Mononuclear cell (primary cell): ENCODE results near the gene CORT. TPM values are rescaled to one million over a fixed set of nuclear protein-coding genes. Genes with fewer than 3 reads are reported as not detected.

ENCODE experiments used
- H3K27me3 ChIP-seq: 2 replicates; pipeline ENCODE4 v1.6.0; 2011; ENCODE audit warnings: low read length, control low read depth; ENCODE audit not compliant: insufficient read depth
- H3K4me1 ChIP-seq: 2 replicates; pipeline ENCODE4 v1.5.1; 2011; ENCODE audit warnings: mild to moderate bottlenecking, low read length, control low read depth; ENCODE audit not compliant: insufficient read depth
- H3K4me3 ChIP-seq: 2 replicates; pipeline ENCODE4 v1.5.1; 2011; ENCODE audit warnings: mild to moderate bottlenecking, low read length, moderate library complexity
- H3K9me3 ChIP-seq: 2 replicates; pipeline ENCODE4 v1.5.1; 2011; ENCODE audit warnings: low read depth, mild to moderate bottlenecking, control low read depth, low read length
- total RNA-seq: library from RNA; depleted of rRNA; stranded (reverse); fragments of >200 nt; gene quantifications from one replicate; pipeline ENCODE4 v1.2.3, GENCODE V29; 2012

Gene CORT
- total RNA-seq, 1 donor: 0.10 TPM

DNA sequence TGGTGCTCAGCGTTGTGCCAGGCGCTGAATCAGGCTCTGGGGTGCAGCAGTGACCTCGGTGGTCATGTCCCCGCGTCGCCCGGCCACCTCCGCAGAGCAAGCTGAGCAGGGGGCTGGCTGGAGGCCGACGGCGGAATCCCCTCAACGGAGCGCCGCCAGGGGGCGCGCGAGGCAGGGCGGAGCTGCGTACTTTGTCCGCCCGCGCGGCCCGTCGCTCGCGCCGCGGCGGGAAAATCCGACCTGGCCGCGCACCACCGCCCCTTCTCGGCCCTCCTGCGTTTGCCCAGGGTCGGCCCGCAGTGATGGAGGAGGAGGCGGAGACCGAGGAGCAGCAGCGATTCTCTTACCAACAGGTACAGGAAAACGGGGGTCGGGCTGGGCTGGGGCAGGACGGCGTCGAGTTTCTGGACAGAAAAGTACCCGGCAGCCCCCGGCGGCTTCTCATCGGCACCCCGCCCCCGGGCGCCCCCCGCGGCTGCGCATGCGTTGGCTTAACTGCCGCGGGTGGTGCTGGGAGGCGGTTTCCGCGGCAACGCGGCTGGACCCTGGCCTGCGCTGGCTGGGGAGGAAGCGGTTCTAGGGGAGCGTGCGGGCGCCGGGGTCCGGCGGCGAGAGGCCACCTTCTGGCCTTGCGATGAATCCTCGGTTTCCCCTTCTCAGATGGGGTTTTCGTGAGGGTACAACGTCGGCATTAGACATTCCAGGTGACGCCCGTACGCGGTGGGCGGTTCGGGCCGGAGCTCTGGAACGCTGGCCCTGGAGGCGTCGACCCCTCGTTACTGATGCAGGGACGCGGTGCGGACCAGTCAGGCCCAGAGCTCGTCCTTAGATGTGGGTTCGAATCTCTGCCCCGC lies 19.4 kb upstream of the CORT start, which contains the start of gene CENPS:
TSS of gene CENPS (plus strand) at position 218 of the 854 bp plus-strand sequence. CDS start at position 303, 85 bp downstream.
- Histone ChIP-seq H3K4me1 (peaks cover 29% of the 10 kb centered on the region), H3K4me3 (peak within 1 kb of the TSS; percentile 60), H3K9me3 (no peaks in the 10 kb centered on the region), H3K27me3 (no peaks in the 10 kb centered on the region)

DNA sequence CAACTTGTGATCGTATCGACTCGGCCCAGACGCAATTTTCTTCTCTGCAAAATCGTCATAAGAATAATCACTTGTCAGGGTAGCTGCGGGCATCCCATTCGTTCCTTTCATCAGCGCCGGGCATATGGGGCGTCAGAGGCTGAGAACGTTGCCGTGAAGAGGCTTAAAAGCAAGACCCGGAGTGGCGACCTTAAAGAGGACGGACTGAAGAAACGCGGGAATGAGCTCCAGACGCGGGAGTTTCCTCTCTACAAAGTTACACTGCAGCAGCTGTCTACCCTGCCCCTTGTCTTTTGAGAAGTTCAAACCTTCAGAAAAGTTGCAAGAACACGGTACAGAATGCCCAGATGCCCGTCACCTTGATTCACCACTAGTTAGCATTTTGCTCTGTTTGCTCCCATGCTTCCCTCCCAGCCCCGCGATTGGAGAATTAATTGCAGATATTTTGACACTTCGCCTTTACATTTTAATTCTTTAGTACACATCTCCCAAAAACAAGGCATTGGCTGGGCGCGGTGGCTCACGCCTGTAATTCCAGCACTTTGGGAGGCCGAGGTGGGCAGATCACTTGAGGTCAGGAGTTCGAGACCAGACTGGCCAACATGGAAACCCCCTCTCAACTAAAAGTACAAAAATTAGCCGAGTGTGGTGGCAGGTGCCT lies 18.6 kb upstream of the CORT start:
- Histone ChIP-seq H3K4me3 (peak overlapping the region; percentile 60), H3K27me3 (no peaks in the 10 kb centered on the region), H3K9me3 (no peaks in the 10 kb centered on the region), H3K4me1 (peaks cover 29% of the 10 kb centered on the region)

DNA sequence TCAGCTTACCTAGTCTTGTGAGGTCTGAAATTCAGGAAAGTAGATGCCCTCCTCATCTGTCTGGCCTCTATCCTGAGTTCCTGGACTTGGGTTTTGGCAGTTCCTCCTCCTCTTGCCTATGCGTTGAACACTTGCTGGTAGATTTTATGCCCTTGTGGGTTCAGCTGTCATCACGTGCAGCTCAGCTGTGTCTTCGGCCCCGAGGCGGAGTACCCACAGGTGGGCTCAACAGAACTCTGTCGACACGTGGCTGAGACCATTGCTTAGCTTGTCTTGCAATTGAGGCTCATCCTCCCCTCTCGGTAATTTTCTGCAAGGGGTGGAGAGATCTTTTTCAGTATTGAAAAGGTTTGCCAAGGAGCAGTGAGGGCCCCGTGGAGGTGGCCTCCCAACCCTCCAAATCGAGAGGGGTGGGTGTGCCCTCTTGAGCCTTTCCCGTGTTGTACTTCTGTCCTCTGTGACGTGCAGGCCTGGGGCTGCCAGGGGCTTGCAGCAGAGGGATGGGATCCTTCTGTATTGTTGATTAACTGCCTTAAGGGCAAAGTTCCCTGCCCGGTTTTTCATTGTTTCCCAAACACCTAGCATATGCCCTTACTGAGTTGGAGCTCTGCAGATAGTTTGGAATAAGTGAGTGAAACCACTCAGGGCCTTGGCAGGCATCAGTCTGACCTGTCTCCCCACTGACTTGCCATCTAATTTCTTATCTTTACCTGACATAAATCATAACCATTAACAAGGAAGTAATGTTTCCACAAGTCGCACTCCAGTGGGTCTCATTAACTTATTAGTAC lies 16.7 kb upstream of the CORT start:
- H3K4me1 ChIP-seq: peaks cover 19% of the 10 kb centered on the region
- no peaks in the 10 kb centered on the region for H3K27me3 ChIP-seq
- H3K9me3 ChIP-seq: no peaks in the 10 kb centered on the region
- H3K4me3 ChIP-seq: no peak overlapping the region

DNA sequence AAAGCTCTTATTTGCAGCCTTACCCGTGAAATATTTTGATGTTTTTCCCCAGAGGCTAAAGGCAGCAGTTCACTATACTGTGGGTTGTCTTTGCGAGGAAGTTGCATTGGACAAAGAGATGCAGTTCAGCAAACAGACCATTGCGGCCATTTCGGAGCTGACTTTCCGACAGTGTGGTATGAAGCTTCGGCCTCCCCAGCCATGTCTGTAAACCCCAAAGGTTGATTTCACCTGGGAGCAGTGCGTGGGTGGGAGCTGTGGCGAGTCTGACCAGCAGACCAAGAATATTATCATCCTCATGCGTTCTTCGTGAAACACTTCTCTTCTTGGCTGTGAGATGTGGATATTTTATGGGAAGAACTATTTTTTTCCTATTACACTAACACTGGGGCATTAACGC lies 16.0 kb upstream of the CORT start:
- Histone ChIP-seq H3K9me3 (no peaks in the 10 kb centered on the region), H3K4me1 (peaks cover 19% of the 10 kb centered on the region), H3K27me3 (no peaks in the 10 kb centered on the region)

DNA sequence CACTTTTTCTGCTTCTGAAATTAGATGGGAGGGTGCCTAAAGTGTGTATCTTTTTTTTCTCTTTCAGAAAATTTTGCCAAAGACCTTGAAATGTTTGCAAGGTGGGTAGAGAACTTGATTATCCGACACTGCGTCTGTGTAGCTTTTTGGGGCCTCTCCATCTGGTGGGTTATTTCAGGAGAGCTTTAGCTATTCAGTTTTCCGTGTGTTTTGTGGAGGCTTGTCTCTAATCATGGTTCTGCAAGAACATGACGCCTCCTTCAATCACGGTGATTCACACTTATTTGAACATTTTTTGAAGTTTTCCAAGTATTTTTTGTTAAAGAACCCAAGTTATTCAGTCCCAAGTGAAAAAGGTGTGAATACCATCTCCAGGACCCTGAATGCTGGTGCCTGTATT lies 15.2 kb upstream of the CORT start:
- no peaks in the 10 kb centered on the region for H3K27me3 ChIP-seq
- H3K9me3 ChIP-seq: no peaks in the 10 kb centered on the region
- peaks cover 17% of the 10 kb centered on the region for H3K4me1 ChIP-seq
- no peak overlapping the region for H3K4me3 ChIP-seq

More for the DNA sequence above, 16.0 kb upstream of the CORT start:
- no peak overlapping the region for H3K4me3 ChIP-seq

DNA sequence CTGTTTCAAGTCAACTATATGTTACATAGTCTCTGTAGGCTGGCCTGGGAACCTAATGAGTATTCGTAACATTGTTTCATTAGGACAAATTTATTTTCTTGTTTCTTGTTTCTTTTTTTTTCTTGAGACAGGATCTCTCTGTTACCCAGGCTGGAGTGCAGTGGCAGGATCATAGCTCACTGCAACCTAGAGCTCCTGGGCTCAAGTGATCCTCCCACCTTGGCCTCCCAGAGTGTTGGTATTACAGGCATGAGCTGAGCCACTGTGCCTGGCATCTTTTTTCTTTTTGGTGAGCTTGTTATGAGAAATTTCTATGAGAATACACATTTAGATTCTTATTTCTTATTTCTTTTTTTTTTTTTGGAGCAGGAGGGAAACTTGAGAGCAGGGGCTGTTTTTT lies 12.8 kb upstream of the CORT start:
- Histone ChIP-seq H3K9me3 (no peaks in the 10 kb centered on the region), H3K27me3 (no peaks in the 10 kb centered on the region), H3K4me3 (no peak overlapping the region), H3K4me1 (no peaks in the 10 kb centered on the region)

DNA sequence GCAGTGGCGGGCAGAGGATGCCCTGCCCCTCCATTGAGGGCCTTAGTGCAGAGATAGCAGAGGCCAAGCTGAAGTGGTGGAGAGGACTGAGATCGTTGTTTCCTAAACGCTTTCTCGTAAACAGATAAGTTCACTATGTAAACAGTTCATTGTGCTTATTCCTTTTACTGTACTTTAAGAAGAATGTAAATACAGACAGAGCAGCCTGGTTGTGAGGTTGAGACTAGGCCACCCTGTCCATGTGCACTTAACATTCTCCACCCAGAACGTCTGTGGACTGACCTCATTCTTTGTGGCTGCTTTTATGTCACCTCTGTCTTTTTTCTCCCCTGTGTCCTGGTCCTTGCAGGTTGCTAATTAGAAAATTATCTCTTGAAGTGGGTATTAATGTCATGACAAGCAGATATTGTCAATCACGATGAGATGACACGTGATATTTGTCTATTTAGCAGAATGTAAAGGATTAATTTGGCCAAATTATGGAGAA lies 11.1 kb upstream of the CORT start:
- Histone ChIP-seq H3K27me3 (no peaks in the 10 kb centered on the region), H3K4me1 (no peaks in the 10 kb centered on the region), H3K9me3 (no peaks in the 10 kb centered on the region), H3K4me3 (no peak overlapping the region)

DNA sequence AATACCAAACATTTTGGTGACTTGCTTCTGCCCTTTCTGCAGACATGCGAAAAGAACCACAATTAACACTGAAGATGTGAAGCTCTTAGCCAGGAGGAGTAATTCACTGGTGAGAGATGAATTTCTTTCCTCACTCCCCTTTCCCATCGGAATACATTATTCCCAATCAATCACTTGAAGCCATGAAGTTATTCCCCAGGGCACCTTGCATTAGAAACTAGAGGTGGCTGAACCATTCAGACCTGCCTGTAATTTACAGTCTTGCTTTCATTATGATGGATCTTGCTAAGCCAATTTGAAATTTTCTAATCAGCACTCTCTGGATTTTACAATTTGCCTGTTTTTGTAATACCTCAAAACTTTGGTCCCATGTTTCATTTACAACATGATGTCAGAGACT lies 9.5 kb upstream of the CORT start:
- no peaks in the 10 kb centered on the region for H3K9me3 ChIP-seq
- H3K4me1 ChIP-seq: no peaks in the 10 kb centered on the region
- H3K4me3 ChIP-seq: no peak overlapping the region
- H3K27me3 ChIP-seq: no peaks in the 10 kb centered on the region

DNA sequence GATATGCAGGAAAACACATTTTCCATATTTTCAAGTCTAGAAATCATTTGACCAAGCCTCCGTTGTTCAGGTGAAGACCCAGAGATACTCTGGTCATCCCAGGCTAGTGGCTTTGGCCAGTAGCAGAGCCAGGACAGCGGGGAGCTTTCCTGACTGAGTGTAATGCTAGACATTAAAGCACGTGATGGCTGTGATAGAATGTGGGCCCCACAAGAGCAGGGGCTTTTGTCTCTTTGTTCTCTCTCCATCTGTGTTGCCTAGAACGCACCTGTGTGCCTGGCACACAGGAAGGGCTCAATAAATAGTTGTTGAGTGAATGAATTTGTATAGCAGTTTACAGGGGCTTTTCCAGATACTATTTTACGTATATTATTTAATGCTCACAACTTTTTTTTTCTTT lies 9.0 kb upstream of the CORT start:
- Histone ChIP-seq H3K27me3 (no peaks in the 10 kb centered on the region), H3K4me1 (no peaks in the 10 kb centered on the region)

DNA sequence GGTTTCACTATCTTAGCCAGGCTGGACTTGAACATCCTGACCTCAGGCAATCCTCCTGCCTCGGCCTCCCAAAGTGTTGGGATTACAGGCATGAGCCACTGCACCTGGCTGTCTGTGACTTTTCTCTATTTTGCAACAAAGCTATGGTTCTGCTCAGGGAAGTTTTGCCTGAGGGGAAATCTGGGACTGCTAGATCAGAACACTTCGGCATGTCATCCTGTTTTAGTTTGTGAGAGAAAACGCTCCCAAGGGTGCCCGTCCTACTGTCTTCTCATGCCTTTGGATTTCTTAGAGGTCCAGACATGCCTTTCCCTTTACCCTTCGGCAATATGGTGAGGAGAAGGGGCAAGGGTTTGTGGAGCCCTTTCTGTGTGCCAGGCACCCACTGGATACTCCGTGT lies 5.6 kb upstream of the CORT start:
- Histone ChIP-seq H3K9me3 (no peaks in the 10 kb centered on the region), H3K4me1 (no peaks in the 10 kb centered on the region), H3K27me3 (no peaks in the 10 kb centered on the region), H3K4me3 (no peak overlapping the region)

More for the DNA sequence above, 9.0 kb upstream of the CORT start:
- Histone ChIP-seq H3K9me3 (no peaks in the 10 kb centered on the region), H3K4me3 (no peak overlapping the region)

DNA sequence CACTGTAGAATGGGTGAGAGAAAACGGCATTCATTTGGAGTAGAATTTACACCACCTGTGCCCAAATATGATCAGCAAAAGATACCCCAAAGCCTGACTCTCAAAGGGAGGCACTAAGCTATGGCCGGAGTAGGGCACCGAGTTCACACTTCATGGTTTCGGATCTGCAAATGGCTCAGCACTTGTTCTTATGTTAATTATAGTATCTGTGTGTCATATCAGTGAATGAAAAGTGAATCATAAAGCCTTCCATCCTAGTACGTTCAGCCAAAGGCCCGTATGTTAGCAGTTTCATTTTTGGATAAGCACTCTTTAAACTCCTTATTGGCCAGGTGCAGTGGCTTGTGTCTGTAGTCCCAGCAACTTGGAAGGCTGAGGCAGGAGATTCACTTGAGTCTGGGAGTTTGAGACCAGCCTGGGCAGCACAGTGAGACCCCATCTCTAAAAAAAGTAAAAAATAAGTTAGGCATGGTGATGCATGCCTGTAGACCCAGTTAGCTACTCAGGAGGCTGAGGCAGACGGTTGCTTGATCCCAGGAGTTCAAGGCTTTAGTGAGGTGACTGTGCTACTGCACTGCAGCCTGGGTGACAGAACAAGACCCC lies 4.9 kb upstream of the CORT start:
- no peaks in the 10 kb centered on the region for H3K4me1 ChIP-seq
- no peak overlapping the region for H3K4me3 ChIP-seq
- no peaks in the 10 kb centered on the region for H3K9me3 ChIP-seq
- no peaks in the 10 kb centered on the region for H3K27me3 ChIP-seq

DNA sequence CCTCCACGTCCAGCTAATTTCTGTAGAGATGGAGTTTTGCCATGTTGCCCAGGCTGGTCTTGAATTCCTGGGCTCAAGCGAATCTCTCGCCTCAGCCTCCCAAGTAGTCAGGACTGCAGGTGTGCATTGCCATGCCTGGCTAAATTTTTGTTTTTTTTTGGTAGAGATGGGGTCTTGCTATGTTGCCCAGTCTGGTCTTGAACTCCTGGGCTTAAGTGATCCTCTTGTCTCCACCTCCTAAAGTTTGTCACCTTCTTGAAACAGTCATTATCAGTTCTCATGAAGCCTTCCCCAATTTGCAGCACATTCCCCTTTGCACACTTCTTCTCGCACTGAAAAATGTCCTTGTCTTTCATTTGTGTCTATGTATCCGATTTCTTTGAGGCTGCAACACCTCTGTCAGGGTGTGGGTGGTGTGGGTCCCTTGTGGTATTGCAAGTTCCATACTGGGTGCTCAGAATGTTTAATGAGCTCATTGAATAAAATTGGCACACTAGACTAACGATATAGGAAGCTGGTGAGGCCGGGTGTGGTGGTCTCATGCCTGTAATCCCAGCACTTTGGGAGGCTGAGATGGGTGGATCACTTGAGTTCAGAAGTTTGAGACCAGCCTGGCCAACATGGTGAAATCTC lies 2.9 kb upstream of the CORT start:
- no peaks in the 10 kb centered on the region for H3K9me3 ChIP-seq
- H3K4me1 ChIP-seq: no peaks in the 10 kb centered on the region
- no peaks in the 10 kb centered on the region for H3K27me3 ChIP-seq
- H3K4me3 ChIP-seq: no peak overlapping the region

DNA sequence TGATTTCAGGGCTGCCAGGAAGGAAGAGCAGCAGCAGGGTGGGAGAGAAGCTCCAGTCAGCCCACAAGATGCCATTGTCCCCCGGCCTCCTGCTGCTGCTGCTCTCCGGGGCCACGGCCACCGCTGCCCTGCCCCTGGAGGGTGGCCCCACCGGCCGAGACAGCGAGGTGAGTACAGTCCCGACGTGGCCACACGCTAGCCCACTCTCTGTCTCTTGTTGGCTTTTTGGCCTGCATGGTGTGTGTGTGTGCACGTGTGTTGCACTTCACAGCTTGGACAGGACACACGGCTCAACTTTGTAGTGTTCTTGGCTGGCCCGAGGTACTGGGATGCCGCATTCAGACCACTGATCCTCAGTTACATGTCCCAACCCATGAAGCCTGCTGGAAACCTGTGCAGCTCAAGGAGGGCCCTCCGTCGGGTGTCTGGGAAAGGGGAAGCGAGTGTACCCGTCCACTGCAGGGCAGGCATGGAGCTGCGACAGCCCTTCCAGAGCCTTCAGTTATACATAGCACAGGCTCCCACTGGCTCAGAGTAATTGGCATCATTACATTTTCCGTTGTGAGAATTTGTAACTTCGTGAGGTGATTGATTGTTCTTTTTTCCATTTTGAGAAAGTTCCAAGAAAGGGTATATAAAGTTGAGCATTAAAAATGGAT lies 454 bp downstream of the CORT start:
- Histone ChIP-seq H3K4me1 (no peaks in the 10 kb centered on the region), H3K9me3 (no peaks in the 10 kb centered on the region), H3K4me3 (no peak overlapping the region), H3K27me3 (no peaks in the 10 kb centered on the region)

DNA sequence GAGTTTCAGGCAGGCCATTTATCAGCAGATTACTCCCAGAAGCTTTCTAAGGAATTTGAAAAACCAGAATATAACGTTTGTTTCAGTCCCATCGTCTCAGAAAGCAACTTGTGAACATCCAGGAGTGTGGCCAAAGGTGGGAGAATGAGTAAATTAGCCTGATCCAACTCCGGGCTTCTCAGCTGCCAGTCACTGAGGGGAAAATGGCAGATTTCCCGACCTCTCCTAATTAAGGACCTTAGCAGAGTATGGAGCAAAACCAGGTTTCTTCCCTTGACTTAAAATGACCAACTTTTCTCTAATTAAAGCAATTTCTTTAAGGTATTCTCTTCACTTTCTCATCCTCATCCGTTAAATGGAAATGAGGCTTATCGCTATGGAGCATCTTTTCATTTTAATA lies 1.0 kb downstream of the CORT start:
- Histone ChIP-seq H3K9me3 (no peaks in the 10 kb centered on the region), H3K4me1 (no peaks in the 10 kb centered on the region), H3K27me3 (no peaks in the 10 kb centered on the region), H3K4me3 (no peak overlapping the region)
